Endothelial cell (in vitro differentiated cells): ENCODE results near the gene ZER1. TPM values are rescaled to one million over a fixed set of nuclear protein-coding genes. Genes with fewer than 3 reads are reported as not detected.

Experiments used
- DNase-seq: peaks from one replicate; pipeline ENCODE4 v3.0.0; 2021; ENCODE audit warnings: low spot score
- H3K27ac Mint-ChIP-seq: one replicate; pipeline ENCODE4 v1.8.0; 2021; ENCODE audit warnings: mixed read lengths, inconsistent platforms; ENCODE audit not compliant: unreplicated experiment
- H3K27me3 Mint-ChIP-seq: one replicate; pipeline ENCODE4 v1.8.0; 2021; ENCODE audit warnings: mild to moderate bottlenecking, moderate library complexity, mixed read lengths, inconsistent platforms; ENCODE audit not compliant: unreplicated experiment
- H3K36me3 Mint-ChIP-seq: one replicate; pipeline ENCODE4 v1.8.0; 2021; ENCODE audit warnings: mild to moderate bottlenecking, low read depth, mixed read lengths, inconsistent platforms; ENCODE audit not compliant: unreplicated experiment
- H3K4me1 Mint-ChIP-seq: one replicate; pipeline ENCODE4 v1.8.0; 2021; ENCODE audit warnings: mild to moderate bottlenecking, mixed read lengths, inconsistent platforms; ENCODE audit not compliant: unreplicated experiment
- H3K4me3 Mint-ChIP-seq: one replicate; pipeline ENCODE4 v1.8.0; 2021; ENCODE audit warnings: mild to moderate bottlenecking, mixed read lengths, inconsistent platforms; ENCODE audit not compliant: unreplicated experiment
- H3K9me3 Mint-ChIP-seq: one replicate; pipeline ENCODE4 v1.8.0; 2021; ENCODE audit warnings: mixed read lengths, inconsistent platforms; ENCODE audit not compliant: unreplicated experiment
- CTCF ChIP-seq: fragments of 200-600 bp; sonication (generic); IDR thresholded peaks from one replicate; pipeline ENCODE4 v1.5.0; 2021; ENCODE audit warnings: antibody characterized with exemption; ENCODE audit not compliant: unreplicated experiment
- total RNA-seq: library from RNA; stranded (reverse); fragmentation: NEBNext Ultra II Directional; extraction: Animal tissue kit (Norgen Biotek cat#: 25700); gene quantifications from one replicate; pipeline ENCODE4 v1.2.1, GENCODE V29; 2021; ENCODE audit not compliant: unreplicated experiment

The ZER1 gene
- total RNA-seq, 1 donor from 2014 or later = 29.2 TPM

- Mint-ChIP-seq H3K36me3 (peaks cover 7% of the 10 kb centered on the region), H3K27me3 (peaks cover 7% of the 10 kb centered on the region), H3K9me3 (no peaks in the 10 kb centered on the region), H3K4me1 (no peaks in the 10 kb centered on the region), H3K27ac (peak overlapping the region; percentile 18), H3K4me3 (no peak overlapping the region)
- no peak for DNase-seq
- no peak for TF ChIP-seq CTCF
These were observed 56.3 kb downstream of the ZER1 start for GRCh38 chr9:128715436-128715750.

GRCh38 chr9:128714586-128715435 is 56.9 kb downstream of the ZER1 start:
- no peak for DNase-seq
- Mint-ChIP-seq H3K9me3 (no peaks in the 10 kb centered on the region), H3K4me1 (no peaks in the 10 kb centered on the region), H3K36me3 (peaks cover 7% of the 10 kb centered on the region), H3K27me3 (peaks cover 7% of the 10 kb centered on the region), H3K4me3 (no peak overlapping the region), H3K27ac (no peak overlapping the region)
- TF ChIP-seq CTCF = no peak

GRCh38 chr9:128713941-128714573 is 57.7 kb downstream of the ZER1 start:
- H3K27ac Mint-ChIP-seq = no peak overlapping the region
- no peak for TF ChIP-seq CTCF
- no peaks in the 10 kb centered on the region for H3K9me3 Mint-ChIP-seq
- no peak for DNase-seq
- no peak overlapping the region for H3K4me3 Mint-ChIP-seq
- H3K36me3 Mint-ChIP-seq = peaks cover 7% of the 10 kb centered on the region
- no peaks in the 10 kb centered on the region for H3K4me1 Mint-ChIP-seq
- H3K27me3 Mint-ChIP-seq = peaks cover 7% of the 10 kb centered on the region

GRCh38 chr9:128713411-128713780 is 58.3 kb downstream of the ZER1 start:
- Mint-ChIP-seq H3K27ac (no peak overlapping the region), H3K36me3 (peaks cover 7% of the 10 kb centered on the region), H3K27me3 (peaks cover 7% of the 10 kb centered on the region), H3K4me1 (no peaks in the 10 kb centered on the region), H3K9me3 (no peaks in the 10 kb centered on the region), H3K4me3 (no peak overlapping the region)
- no peak for TF ChIP-seq CTCF
- no peak for DNase-seq
